Effector memory CD4-positive, alpha-beta T cell (primary cell): ENCODE data around the gene GNB3.
"Not testable (repeated sequence)": the region's sequence is repeated elsewhere in the genome, so short reads cannot be mapped to it uniquely, and the experiment has no call there.

Experiments
- DNase-seq, 3 donors: peaks; one replicate each; pipeline ENCODE4 v3.0.0-alpha.2; 2020
- H3K27ac ChIP-seq: 2 replicates; pipeline ENCODE4 v1.7.0; 2013; ENCODE audit warnings: mild to moderate bottlenecking, low read length, moderate library complexity; ENCODE audit not compliant: insufficient read depth, poor library complexity, severe bottlenecking
- H3K27me3 ChIP-seq: replicated peaks from 2 replicates; pipeline ENCODE4 v1.7.0; 2013; ENCODE audit warnings: mild to moderate bottlenecking, low read length; ENCODE audit not compliant: insufficient read depth, control insufficient read depth, poor library complexity, severe bottlenecking
- H3K36me3 ChIP-seq: 2 replicates; pipeline ENCODE4 v1.7.0; 2013; ENCODE audit warnings: mild to moderate bottlenecking, low read length, moderate library complexity; ENCODE audit not compliant: control insufficient read depth, insufficient read depth
- H3K4me1 ChIP-seq: 2 replicates; pipeline ENCODE4 v1.7.0; 2013; ENCODE audit warnings: low read length, mild to moderate bottlenecking; ENCODE audit not compliant: control insufficient read depth, insufficient read depth, poor library complexity, severe bottlenecking
- H3K4me3 ChIP-seq: 2 replicates; pipeline ENCODE4 v1.7.0; 2013; ENCODE audit warnings: low read length, low read depth, mild to moderate bottlenecking; ENCODE audit not compliant: insufficient read depth, poor library complexity, severe bottlenecking
- H3K9me3 ChIP-seq: 2 replicates; pipeline ENCODE4 v1.7.0; 2013; ENCODE audit warnings: mild to moderate bottlenecking, low read length, moderate library complexity; ENCODE audit not compliant: control insufficient read depth

The GNB3 gene

DNA sequence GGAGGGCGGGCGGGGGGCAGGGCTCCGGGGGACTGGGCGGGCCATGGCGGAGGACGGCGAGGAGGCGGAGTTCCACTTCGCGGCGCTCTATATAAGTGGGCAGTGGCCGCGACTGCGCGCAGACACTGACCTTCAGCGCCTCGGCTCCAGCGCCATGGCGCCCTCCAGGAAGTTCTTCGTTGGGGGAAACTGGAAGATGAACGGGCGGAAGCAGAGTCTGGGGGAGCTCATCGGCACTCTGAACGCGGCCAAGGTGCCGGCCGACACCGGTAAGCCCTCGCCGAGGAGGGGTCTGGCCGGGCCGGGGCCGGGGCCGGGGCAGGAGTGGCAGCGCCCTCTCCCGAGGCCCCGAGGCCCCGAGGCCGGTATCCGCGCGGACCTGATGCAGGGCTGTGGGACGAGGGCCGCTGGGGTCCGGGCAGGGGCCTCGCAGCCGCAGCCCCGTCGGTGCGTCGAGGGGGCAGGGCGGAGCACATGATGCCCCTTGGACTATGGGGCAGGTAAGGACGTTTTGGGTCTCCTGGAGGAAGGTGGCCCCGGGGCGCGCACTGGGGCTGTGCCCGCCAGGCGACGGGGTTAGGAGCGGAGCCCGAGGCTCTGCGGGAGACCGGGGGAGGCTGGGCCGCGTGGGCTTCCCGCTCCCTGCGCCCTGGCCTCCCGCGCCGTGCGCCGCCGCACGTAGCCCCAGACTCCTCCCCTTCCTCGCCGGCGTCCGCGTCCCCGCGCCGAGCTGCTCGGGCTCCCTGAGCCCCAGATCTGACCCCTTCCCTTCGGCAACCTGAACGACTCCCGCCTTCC, 26.9 kb downstream of the GNB3 start, which contains the start of gene TPI1:
Gene TPI1, plus strand, starts transcription at position 119 of the 798 bp plus-strand sequence. Its CDS starts 36 bp downstream, at position 155.
- no peaks in the 10 kb centered on the region for H3K9me3 ChIP-seq
- peaks cover 44% of the 10 kb centered on the region for H3K4me1 ChIP-seq
- peaks cover 28% of the 10 kb centered on the region for H3K36me3 ChIP-seq
- peak within 1 kb of the TSS; percentile 93 for H3K4me3 ChIP-seq
- H3K27me3 ChIP-seq = no peaks in the 10 kb centered on the region
- peak; percentile 66 to 79 (median 75) for DNase-seq
- peak within 1 kb of the TSS; percentile 79 for H3K27ac ChIP-seq

DNA sequence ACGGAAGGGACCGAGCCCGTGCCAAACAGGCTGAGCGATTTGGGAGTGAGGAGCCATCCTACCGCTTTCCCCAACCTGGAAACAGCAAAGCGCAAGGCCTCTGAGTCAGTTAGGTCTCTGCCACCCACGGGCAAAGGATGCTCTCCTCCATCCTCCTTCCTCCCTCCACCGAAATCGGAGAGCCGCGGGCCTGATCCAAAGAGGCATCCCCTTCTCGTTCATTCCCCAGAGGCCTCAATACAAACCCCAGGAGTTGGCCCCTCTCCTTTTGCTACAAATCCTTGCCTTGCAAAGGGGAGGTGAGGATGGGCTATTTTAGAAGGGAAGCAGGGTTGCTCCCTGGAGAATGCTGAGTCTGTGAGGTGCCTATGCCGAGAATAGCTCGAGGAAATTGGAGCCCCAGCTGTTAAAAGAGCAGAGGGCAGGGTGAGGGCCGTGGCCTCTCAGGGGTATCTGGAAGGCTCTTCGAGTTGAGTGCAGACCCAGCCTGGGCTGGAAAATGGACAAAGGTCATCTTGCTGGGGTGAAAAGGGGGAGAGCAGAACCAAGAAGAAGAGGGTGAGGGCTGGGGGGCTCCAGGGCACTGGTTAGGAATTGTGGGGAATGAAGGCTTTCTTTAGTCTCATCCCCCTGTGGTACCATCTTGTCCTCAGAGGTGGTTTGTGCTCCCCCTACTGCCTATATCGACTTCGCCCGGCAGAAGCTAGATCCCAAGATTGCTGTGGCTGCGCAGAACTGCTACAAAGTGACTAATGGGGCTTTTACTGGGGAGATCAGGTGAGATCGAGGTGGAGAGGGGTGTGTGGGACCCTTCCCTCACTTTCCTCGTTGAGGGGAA, 27.7 kb downstream of the GNB3 start:
- Histone ChIP-seq H3K4me3 (peak overlapping the region; percentile 93), H3K36me3 (peaks cover 20% of the 10 kb centered on the region), H3K4me1 (peaks cover 44% of the 10 kb centered on the region), H3K27me3 (no peaks in the 10 kb centered on the region), H3K9me3 (no peaks in the 10 kb centered on the region), H3K27ac (peak overlapping the region; percentile 79)
- DNase-seq = no peak

DNA sequence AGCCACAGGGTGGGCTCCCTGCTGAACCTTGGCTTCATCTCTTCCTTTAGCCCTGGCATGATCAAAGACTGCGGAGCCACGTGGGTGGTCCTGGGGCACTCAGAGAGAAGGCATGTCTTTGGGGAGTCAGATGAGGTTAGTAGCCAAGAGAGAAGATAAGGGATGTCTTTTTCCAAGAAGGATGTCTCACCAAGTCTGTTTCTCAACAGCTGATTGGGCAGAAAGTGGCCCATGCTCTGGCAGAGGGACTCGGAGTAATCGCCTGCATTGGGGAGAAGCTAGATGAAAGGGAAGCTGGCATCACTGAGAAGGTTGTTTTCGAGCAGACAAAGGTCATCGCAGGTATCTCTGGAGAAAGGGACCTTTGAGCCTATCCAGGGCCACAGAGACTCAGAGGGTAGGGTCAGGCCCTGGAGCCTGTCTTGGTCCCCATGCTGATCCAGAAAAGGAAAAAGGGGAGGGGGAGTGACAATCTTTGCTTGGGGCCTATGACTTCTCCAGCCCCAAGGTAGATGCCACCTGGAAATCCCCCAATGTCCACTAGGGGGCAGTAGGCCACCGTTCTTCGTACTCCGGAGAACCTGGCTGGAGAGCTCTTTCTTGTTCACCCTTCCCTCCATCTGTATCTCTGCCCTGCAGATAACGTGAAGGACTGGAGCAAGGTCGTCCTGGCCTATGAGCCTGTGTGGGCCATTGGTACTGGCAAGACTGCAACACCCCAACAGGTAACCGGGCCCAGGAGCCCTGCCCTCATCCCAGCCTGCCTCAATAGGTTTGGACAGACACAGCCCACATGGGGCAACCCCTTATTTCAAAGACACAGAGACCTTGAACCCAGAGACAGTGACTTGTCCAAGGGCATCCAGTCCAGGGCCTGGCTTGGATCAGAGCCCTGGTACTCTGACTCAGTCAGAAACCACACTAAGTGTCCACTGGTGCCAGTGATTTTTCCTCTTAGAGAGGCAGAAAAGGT, 28.6 kb downstream of the GNB3 start:
- peak overlapping the region; percentile 79 for H3K27ac ChIP-seq
- no peak overlapping the region for H3K4me3 ChIP-seq
- H3K36me3 ChIP-seq = peaks cover 12% of the 10 kb centered on the region
- H3K27me3 ChIP-seq = no peaks in the 10 kb centered on the region
- H3K9me3 ChIP-seq = no peaks in the 10 kb centered on the region
- peaks cover 44% of the 10 kb centered on the region for H3K4me1 ChIP-seq
- peak; percentile 66 to 79 (median 69) for DNase-seq

DNA sequence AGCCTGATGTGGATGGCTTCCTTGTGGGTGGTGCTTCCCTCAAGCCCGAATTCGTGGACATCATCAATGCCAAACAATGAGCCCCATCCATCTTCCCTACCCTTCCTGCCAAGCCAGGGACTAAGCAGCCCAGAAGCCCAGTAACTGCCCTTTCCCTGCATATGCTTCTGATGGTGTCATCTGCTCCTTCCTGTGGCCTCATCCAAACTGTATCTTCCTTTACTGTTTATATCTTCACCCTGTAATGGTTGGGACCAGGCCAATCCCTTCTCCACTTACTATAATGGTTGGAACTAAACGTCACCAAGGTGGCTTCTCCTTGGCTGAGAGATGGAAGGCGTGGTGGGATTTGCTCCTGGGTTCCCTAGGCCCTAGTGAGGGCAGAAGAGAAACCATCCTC, 29.6 kb downstream of the GNB3 start:
- DNase-seq, H3K4me3 ChIP-seq, H3K27ac ChIP-seq, H3K9me3 ChIP-seq, H3K27me3 ChIP-seq: not testable (repeated sequence)
- peaks cover 12% of the 10 kb centered on the region for H3K36me3 ChIP-seq
- peaks cover 44% of the 10 kb centered on the region for H3K4me1 ChIP-seq

DNA sequence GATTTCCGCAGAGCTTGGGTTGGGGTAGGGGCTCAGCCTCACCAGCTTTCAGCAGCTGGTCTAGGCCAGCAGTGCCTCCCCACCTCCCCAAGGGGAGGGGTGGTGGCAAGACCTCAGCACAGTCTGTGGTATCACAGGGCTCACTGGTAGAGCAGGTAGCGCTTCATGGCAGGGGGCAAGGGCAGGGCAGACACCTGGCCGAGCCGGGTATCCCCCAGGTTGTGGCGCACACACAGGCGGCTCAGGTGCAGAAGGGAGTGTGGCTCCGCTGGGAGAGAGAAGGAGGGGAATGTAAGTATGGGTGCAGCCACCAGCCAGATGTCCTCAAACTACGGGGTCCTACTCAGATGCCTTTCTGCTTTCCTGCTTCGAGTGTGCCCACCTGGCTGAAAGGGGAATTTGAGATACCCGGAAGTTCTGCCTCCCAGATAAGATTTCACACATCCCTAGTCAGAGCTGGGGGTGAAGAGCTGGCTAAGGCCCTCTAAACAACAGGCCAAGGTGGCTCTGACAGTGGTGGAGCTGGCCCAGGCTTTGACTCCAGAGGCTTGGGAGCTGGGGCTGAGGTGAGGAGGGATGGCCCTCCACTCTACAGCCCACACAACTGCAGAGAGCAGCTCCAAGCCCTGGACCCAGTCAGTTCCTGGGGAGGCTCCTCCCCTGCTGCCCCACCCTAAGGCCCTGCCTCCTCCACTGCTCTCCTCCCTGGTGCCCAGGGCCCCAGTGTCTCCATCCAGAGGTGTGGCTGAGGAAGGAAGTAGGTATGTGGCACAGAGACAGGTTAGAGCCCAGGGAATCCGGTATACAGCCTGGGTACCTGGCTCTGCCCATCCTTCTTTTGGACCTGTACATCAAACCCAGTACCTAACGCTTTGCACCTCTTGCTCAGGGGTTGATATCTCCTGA, 30.6 kb downstream of the GNB3 start:
- peak overlapping the region; percentile 82 for H3K27ac ChIP-seq
- H3K4me3 ChIP-seq = peak overlapping the region; percentile 83
- H3K36me3 ChIP-seq = peaks cover 12% of the 10 kb centered on the region
- peak in 1 of 3 donors; percentile 21 for DNase-seq
- no peaks in the 10 kb centered on the region for H3K27me3 ChIP-seq
- H3K9me3 ChIP-seq = no peaks in the 10 kb centered on the region
- H3K4me1 ChIP-seq = peaks cover 44% of the 10 kb centered on the region

DNA sequence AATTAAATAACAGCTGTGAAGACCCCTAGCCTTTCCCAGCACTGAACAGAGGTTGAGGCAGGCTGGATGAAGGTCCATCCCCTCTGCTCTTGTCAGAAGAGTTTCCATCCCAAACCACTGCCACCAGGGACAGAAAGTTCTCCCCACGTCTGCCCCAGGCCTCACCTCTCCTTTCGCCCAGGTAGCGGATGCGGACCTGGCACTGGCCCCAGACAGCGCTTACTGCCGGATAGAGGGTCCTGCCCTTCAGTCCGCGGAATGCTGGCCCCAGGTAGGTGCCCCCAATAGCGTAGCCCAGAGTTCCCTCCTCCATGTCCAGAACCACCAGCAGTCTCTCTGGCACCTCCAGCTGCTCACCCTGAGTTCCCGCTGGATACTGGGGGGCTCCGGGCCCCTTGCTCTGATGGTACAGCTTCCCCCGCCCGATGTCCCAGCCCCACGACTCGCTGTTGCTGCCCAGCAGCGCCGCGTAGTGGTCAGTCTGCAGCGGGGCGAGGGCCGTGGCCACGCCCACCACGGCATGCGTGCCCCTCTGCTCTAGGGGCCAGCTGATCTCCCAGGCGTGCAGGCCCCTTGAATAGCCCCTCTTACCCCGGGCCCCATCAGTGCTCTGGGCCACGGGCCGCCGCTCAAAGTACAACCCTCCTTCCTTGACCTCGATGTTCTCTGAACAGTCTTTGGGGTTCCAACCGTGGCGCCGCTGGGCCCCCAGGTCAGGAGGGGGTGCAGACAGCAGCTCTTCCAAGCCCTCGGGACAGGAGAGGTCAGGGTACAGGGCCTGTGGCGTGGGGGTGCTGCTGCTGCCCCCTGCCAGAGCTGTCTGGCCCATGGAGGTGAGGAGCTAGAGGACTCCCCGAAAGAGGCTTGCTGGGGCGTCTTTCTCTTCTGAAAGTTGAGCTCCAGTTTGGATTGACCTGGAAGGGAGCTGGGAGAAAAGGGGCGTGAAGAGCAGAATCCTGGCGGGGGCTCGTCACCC, 31.6 kb downstream of the GNB3 start:
- H3K4me3 ChIP-seq = peak overlapping the region; percentile 83
- peak; percentile 66 to 75 (median 71) for DNase-seq
- H3K36me3 ChIP-seq = peaks cover 12% of the 10 kb centered on the region
- H3K27ac ChIP-seq = peak overlapping the region; percentile 82
- no peaks in the 10 kb centered on the region for H3K27me3 ChIP-seq
- no peaks in the 10 kb centered on the region for H3K9me3 ChIP-seq
- H3K4me1 ChIP-seq = peaks cover 38% of the 10 kb centered on the region

DNA sequence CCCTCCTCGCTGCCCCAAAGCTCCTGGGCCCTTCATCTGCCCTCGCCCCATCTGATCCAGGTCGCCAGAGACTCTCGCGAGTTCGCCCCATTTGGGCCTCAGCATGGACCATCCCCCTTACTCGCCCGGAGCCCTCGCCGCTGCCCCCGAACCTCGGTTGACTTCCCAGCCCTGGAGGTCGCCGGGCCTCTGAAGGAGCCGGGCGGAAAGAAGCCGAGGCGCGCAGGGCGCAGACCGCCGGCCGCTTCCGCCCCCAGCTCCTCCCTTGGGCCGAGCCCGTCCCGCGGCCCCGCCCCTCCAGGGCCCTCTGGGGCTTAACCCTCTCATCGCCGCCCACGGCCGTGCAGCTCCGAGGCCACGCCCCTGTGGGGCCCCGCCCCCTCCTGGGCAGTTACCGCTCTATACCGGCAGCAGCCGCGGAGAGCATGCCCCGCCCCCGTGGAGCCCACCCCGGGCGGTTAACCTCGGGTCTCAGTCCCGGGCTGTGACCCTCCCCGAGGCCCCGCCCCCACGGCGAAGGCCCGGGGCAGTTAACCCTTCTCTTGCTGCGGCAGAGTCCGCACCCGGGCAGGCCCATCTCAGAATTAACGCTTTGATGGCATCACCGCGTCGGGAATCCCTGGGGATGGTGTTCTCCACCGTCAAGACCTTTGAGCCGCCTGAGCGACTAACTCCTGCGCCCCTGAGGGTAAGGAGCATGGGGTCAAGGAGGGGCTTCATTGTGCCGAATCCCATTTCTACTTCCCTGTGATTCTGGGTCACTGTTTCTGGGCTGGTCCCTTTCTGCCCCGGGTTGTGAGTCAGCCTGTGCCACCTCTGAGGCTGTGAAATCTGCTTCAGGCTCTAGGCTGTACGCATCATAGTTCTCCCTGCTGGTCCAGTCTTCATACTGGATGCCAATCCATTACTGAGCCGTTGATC, 32.6 kb downstream of the GNB3 start, which contains the start of gene SPSB2:
Gene SPSB2, minus strand, starts transcription at position 210 of the 921 bp plus-strand sequence. CDS start 402 bp downstream, outside the sequence.
- peak; percentile 97 for DNase-seq
- H3K4me1 ChIP-seq = peaks cover 33% of the 10 kb centered on the region
- peaks cover 12% of the 10 kb centered on the region for H3K36me3 ChIP-seq
- peak within 1 kb of the TSS; percentile 82 for H3K27ac ChIP-seq
- no peaks in the 10 kb centered on the region for H3K27me3 ChIP-seq
- H3K9me3 ChIP-seq = no peaks in the 10 kb centered on the region
- peak within 1 kb of the TSS; percentile 83 for H3K4me3 ChIP-seq
